Hepatocyte (in vitro differentiated cells): ENCODE results near the gene CYP1A2.

ENCODE experiments used
- CTCF ChIP-seq: fragments of 200-600 bp; sonication (generic); IDR thresholded peaks from 2 replicates; pipeline ENCODE4 v1.5.1; 2016; ENCODE audit warnings: antibody characterized with exemption, mild to moderate bottlenecking; ENCODE audit not compliant: poor library complexity
- EZH2 ChIP-seq: fragments of 200-600 bp; sonication (generic); IDR thresholded peaks from 2 replicates; pipeline ENCODE4 v1.6.1; 2016; ENCODE audit warnings: antibody characterized with exemption, mild to moderate bottlenecking, borderline replicate concordance

GRCh38 chr15:74768099-74768770 lies 19.6 kb downstream of the CYP1A2 start:
- TF ChIP-seq EZH2: no peak
- no peak for TF ChIP-seq CTCF
